HepG2 (cell line): Measurements from ENCODE around the gene RBM45. TPM values are rescaled to one million over a fixed set of nuclear protein-coding genes. Genes with fewer than 3 reads are reported as not detected.
A peak's percentile ranks its signal among the peaks of the same experiment; 100 is the strongest.

ENCODE experiments used
- ARNT2 ChIP-seq: sonication (generic); formaldehyde crosslinking; IDR thresholded peaks from 2 replicates; pipeline ENCODE4 v1.8.0; 2022; ENCODE audit warnings: mild to moderate bottlenecking, low read depth, missing genetic modification reagents, moderate library complexity
- ATF7 ChIP-seq, 2 experiments: fragments of 450-650 bp in 1 of 2; sonication (generic) in 1 of 2; formaldehyde crosslinking in 1 of 2; IDR thresholded peaks; 2 replicates each; pipeline versions ENCODE4 v1.4.0 to v1.6.1; 2016 to 2020; ENCODE audit warnings: antibody characterized with exemption in 1 of 2, mild to moderate bottlenecking in 1 of 2, missing genetic modification reagents in 1 of 2
- JUNB ChIP-seq: sonication (generic); formaldehyde crosslinking; IDR thresholded peaks from 2 replicates; pipeline ENCODE4 v1.8.0; 2022; ENCODE audit warnings: missing genetic modification reagents, mild to moderate bottlenecking, borderline replicate concordance
- MATR3 ChIP-seq: sonication (generic); formaldehyde crosslinking; IDR thresholded peaks from 2 replicates; pipeline ENCODE4 v1.4.0; 2020; ENCODE audit warnings: missing genetic modification reagents
- MXI1 ChIP-seq: IDR thresholded peaks from 3 replicates; pipeline ENCODE4 v1.6.1; 2012; ENCODE audit warnings: low read depth, low read length, inconsistent platforms, borderline replicate concordance
- RAD21 ChIP-seq: fragments of 450-650 bp; formaldehyde crosslinking; IDR thresholded peaks from 2 replicates; pipeline ENCODE4 v1.5.0; 2020; ENCODE audit warnings: mild to moderate bottlenecking
- SAFB2 ChIP-seq: sonication (generic); formaldehyde crosslinking; IDR thresholded peaks from 2 replicates; pipeline ENCODE4 v1.5.1; 2020; ENCODE audit warnings: missing genetic modification reagents, low read depth, mild to moderate bottlenecking, borderline replicate concordance
- SALL2 ChIP-seq: sonication (generic); formaldehyde crosslinking; IDR thresholded peaks from 2 replicates; pipeline ENCODE4 v1.8.1; 2023; ENCODE audit warnings: mild to moderate bottlenecking, missing genetic modification reagents, inconsistent platforms
- SP5 ChIP-seq: IDR thresholded peaks from 2 replicates; pipeline ENCODE4 v1.6.1; 2016; ENCODE audit warnings: low read depth, borderline replicate concordance
- TAF1 ChIP-seq: sonication (generic); formaldehyde crosslinking; IDR thresholded peaks from 2 replicates; pipeline ENCODE4 v1.4.0; 2020; ENCODE audit warnings: missing genetic modification reagents
- TARDBP ChIP-seq: sonication (generic); formaldehyde crosslinking; IDR thresholded peaks from 2 replicates; pipeline ENCODE4 v1.8.0; 2022; ENCODE audit warnings: mild to moderate bottlenecking, missing genetic modification reagents
- ZNF121 ChIP-seq: sonication (generic); formaldehyde crosslinking; IDR thresholded peaks from 2 replicates; pipeline ENCODE4 v1.5.0; 2020; ENCODE audit warnings: mild to moderate bottlenecking, missing genetic modification reagents
- ZNF282 ChIP-seq: fragments of 450-650 bp; IDR thresholded peaks from 2 replicates; pipeline ENCODE4 v1.6.1; 2018; ENCODE audit not compliant: partially characterized antibody
- ZNF296 ChIP-seq: sonication (generic); formaldehyde crosslinking; conservative IDR thresholded peaks from 2 replicates; pipeline ENCODE4 v1.5.0; 2020; ENCODE audit warnings: mild to moderate bottlenecking, missing genetic modification reagents
- ZNF557 ChIP-seq: sonication (generic); formaldehyde crosslinking; IDR thresholded peaks from 2 replicates; pipeline ENCODE4 v1.4.0; 2020; ENCODE audit warnings: missing genetic modification reagents
- ZNF772 ChIP-seq: sonication (generic); formaldehyde crosslinking; IDR thresholded peaks from 2 replicates; pipeline ENCODE4 v1.5.0; 2020; ENCODE audit warnings: mild to moderate bottlenecking, missing genetic modification reagents
- ZNF816 ChIP-seq: sonication (generic); formaldehyde crosslinking; IDR thresholded peaks from 2 replicates; pipeline ENCODE4 v1.8.0; 2022; ENCODE audit warnings: missing genetic modification reagents, mild to moderate bottlenecking, borderline replicate concordance
- ZSCAN21 ChIP-seq: sonication (generic); formaldehyde crosslinking; IDR thresholded peaks from 2 replicates; pipeline ENCODE4 v1.8.0; 2022; ENCODE audit warnings: mild to moderate bottlenecking, missing genetic modification reagents, moderate library complexity, borderline replicate concordance
- polyA plus RNA-seq, 8 experiments: library from polyadenylated mRNA; depleted of rRNA in 3 of 8; stranded (reverse) in 7 of 8; unstranded in 1 of 8; fragments of >200 nt; fragmentation: Illumina TruSeq in 4 of 8; extraction: Trizol in 4 of 8; gene quantifications; 2 replicates each; pipeline versions ENCODE4 v1.2.1 to v1.2.3, GENCODE V29; 2011 to 2016; ENCODE audit warnings: low read depth in 4 of 8, missing spikeins in 1 of 8, mixed read lengths in 1 of 8; ENCODE audit not compliant: insufficient read depth in 1 of 8
- total RNA-seq, 5 experiments: library from RNA; depleted of rRNA; stranded (reverse); fragments of >200 nt; fragmentation: Illumina TruSeq; extraction: Trizol; gene quantifications; 2 replicates each; pipeline ENCODE4 v1.2.3, GENCODE V29; 2016; ENCODE audit warnings: low read depth in 1 of 5
- TF ChIP-seq, protein P1 (sequence below): sonication (generic); formaldehyde crosslinking; IDR thresholded peaks from 2 replicates; pipeline ENCODE4 v1.5.1; 2020; ENCODE audit warnings: mild to moderate bottlenecking, missing genetic modification reagents
- TF ChIP-seq, protein P2 (sequence below): sonication (generic); formaldehyde crosslinking; IDR thresholded peaks from 2 replicates; pipeline ENCODE4 v1.5.0; 2020; ENCODE audit warnings: mild to moderate bottlenecking, missing genetic modification reagents, moderate library complexity
- TF ChIP-seq, protein P3 (sequence below): sonication (generic); formaldehyde crosslinking; IDR thresholded peaks from 2 replicates; pipeline ENCODE4 v1.4.0; 2020; ENCODE audit warnings: missing genetic modification reagents

Gene RBM45
- total and polyA plus RNA-seq, 2 of the 13 experiments (the other 11 are each of a cell fraction or from before 2014, with no cell fraction given): 5.7 to 25.2 TPM

DNA sequence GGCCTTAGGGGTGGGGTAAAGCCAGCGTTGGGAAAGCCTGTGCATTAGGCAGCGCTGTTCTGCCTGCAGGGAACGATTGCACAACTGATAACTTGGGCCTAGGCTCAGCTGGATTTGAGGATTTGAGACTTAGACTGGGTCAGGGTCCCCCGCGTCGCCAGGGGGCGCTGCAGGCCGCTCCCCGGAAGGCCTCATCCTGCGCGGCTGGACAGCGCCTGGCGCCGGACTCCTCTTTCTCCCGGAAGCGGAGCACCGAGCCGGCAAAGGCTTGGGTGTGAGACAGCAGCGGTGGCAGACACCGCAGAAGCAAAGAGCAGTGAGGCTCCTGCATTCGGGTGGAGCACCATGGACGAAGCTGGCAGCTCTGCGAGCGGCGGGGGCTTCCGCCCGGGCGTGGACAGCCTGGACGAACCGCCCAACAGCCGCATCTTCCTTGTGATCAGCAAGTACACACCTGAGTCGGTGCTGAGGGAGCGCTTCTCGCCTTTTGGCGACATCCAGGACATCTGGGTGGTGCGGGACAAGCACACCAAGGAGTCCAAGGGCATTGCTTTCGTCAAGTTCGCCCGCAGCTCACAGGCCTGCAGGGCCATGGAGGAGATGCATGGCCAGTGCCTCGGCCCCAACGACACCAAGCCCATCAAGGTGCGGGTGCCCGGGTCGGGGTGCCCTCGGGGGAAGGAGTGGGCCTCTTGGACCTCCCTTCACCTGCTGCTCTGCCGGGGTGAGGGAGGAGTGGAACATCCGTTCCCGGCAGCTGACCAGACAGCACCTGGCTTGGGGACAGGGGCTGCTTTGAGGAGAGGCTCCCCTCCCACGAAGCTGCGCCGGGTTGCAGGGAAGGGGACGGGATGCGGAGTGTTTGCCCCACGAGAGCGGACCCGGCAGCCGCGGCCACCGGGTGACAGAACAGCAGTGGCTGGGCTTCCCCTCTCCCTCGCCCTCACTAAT, at the start of gene RBM45 (continued):
- TF ChIP-seq, protein P1, sequence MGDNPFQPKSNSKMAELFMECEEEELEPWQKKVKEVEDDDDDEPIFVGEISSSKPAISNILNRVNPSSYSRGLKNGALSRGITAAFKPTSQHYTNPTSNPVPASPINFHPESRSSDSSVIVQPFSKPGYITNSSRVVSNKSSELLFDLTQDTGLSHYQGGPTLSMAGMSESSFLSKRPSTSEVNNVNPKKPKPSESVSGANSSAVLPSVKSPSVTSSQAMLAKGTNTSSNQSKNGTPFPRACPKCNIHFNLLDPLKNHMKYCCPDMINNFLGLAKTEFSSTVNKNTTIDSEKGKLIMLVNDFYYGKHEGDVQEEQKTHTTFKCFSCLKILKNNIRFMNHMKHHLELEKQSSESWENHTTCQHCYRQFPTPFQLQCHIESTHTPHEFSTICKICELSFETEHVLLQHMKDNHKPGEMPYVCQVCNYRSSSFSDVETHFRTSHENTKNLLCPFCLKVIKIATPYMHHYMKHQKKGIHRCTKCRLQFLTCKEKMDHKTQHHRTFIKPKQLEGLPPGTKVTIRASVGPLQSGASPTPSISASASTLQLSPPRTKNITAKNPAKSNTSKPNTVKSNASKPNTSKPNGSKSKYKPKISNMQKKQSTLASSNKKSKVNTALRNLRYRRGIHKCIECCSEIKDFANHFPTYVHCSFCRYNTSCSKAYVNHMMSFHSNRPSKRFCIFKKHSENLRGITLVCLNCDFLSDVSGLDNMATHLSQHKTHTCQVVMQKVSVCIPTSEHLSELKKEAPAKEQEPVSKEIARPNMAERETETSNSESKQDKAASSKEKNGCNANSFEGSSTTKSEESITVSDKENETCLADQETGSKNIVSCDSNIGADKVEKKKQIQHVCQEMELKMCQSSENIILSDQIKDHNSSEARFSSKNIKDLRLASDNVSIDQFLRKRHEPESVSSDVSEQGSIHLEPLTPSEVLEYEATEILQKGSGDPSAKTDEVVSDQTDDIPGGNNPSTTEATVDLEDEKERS (CRISPR knock-in tag): peak; percentile 98
- 0 out of 2 replicates have a peak, but pooled peaks have one; percentile 6 for TF ChIP-seq ZNF121
- TF ChIP-seq, protein P2, sequence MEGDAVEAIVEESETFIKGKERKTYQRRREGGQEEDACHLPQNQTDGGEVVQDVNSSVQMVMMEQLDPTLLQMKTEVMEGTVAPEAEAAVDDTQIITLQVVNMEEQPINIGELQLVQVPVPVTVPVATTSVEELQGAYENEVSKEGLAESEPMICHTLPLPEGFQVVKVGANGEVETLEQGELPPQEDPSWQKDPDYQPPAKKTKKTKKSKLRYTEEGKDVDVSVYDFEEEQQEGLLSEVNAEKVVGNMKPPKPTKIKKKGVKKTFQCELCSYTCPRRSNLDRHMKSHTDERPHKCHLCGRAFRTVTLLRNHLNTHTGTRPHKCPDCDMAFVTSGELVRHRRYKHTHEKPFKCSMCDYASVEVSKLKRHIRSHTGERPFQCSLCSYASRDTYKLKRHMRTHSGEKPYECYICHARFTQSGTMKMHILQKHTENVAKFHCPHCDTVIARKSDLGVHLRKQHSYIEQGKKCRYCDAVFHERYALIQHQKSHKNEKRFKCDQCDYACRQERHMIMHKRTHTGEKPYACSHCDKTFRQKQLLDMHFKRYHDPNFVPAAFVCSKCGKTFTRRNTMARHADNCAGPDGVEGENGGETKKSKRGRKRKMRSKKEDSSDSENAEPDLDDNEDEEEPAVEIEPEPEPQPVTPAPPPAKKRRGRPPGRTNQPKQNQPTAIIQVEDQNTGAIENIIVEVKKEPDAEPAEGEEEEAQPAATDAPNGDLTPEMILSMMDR (CRISPR knock-in tag): peak; percentile 99
- TF ChIP-seq MATR3 (CRISPR knock-in tag): no peak
- peak; percentile 87; the same call in 1 of the 2 replicates for TF ChIP-seq SAFB2 (CRISPR knock-in tag)
- no peak for TF ChIP-seq ZNF296 (CRISPR knock-in tag)
- TF ChIP-seq ZNF557: peak; percentile 59; the same call in 1 of the 2 replicates
- TF ChIP-seq JUNB (CRISPR knock-in tag): no peak; the same call in 1 of the 2 replicates
- TF ChIP-seq SP5 (CRISPR knock-in tag): peak; percentile 39; the same call in 1 of the 2 replicates
- peak; percentile 99 for TF ChIP-seq TARDBP (CRISPR knock-in tag)
- TF ChIP-seq, protein P3, sequence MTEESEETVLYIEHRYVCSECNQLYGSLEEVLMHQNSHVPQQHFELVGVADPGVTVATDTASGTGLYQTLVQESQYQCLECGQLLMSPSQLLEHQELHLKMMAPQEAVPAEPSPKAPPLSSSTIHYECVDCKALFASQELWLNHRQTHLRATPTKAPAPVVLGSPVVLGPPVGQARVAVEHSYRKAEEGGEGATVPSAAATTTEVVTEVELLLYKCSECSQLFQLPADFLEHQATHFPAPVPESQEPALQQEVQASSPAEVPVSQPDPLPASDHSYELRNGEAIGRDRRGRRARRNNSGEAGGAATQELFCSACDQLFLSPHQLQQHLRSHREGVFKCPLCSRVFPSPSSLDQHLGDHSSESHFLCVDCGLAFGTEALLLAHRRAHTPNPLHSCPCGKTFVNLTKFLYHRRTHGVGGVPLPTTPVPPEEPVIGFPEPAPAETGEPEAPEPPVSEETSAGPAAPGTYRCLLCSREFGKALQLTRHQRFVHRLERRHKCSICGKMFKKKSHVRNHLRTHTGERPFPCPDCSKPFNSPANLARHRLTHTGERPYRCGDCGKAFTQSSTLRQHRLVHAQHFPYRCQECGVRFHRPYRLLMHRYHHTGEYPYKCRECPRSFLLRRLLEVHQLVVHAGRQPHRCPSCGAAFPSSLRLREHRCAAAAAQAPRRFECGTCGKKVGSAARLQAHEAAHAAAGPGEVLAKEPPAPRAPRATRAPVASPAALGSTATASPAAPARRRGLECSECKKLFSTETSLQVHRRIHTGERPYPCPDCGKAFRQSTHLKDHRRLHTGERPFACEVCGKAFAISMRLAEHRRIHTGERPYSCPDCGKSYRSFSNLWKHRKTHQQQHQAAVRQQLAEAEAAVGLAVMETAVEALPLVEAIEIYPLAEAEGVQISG: peak; percentile 100
- peak; percentile 99 for TF ChIP-seq ZNF772 (CRISPR knock-in tag)
- no peak for TF ChIP-seq ZNF282
- peak; percentile 93 for TF ChIP-seq ZSCAN21
- TF ChIP-seq SALL2 (CRISPR knock-in tag): peak; percentile 89
- peak; percentile 93 for TF ChIP-seq ARNT2 (CRISPR knock-in tag)
- TF ChIP-seq RAD21: peak; percentile 78
- TF ChIP-seq ATF7 (IDR thresholded peaks at IDR 0.05): no peak
- TF ChIP-seq ATF7 (CRISPR knock-in tag; IDR thresholded peaks at IDR 0.05): peak; percentile 84
- TF ChIP-seq ZNF816 (CRISPR knock-in tag): no peak; the same call in 1 of the 2 replicates
- TF ChIP-seq MXI1: peak; percentile 75; the same call in 2 of the 3 replicates
- TF ChIP-seq TAF1: peak; percentile 98
